Measurements from ENCODE around the gene MLLT6. TPM values are rescaled to one million over a fixed set of nuclear protein-coding genes. Genes with fewer than 3 reads are reported as not detected.

MLLT6 gene
- total and polyA plus RNA-seq, 2 of the 13 experiments (the other 11 are each of a cell fraction or from before 2014, with no cell fraction given), result 50.7 to 69.5 TPM

- no peak for TF ChIP-seq HNF1A (IDR thresholded peaks at IDR 0.05; ENCODE audit: low read depth)
- peak; percentile 31; the same call in 1 of the 2 replicates for TF ChIP-seq HNF1A (CRISPR knock-in tag; IDR thresholded peaks at IDR 0.05; ENCODE audit: borderline replicate concordance)
- no peak for TF ChIP-seq ZNF562 (CRISPR knock-in tag; IDR thresholded peaks at IDR 0.05; ENCODE audit: borderline replicate concordance)
- TF ChIP-seq SALL2 (CRISPR knock-in tag; IDR thresholded peaks at IDR 0.05), result peak; percentile 7; the same call in 1 of the 2 replicates
- 0 out of 2 replicates have a peak, but pooled peaks have one; percentile 29 for TF ChIP-seq SMAD1 (CRISPR knock-in tag; IDR thresholded peaks at IDR 0.05; ENCODE audit: borderline replicate concordance, low read depth)
- no peak for TF ChIP-seq PREB (CRISPR knock-in tag; IDR thresholded peaks at IDR 0.05)
- no peak for TF ChIP-seq ZNF512 (CRISPR knock-in tag; IDR thresholded peaks at IDR 0.05)
- TF ChIP-seq HNRNPLL (IDR thresholded peaks at IDR 0.05; ENCODE audit: low read depth, low read length, poor library complexity, severe bottlenecking), result peak; percentile 57
- TF ChIP-seq SAFB2 (CRISPR knock-in tag; IDR thresholded peaks at IDR 0.05; ENCODE audit: borderline replicate concordance, low read depth), result no peak
- no peak for TF ChIP-seq ADNP (CRISPR knock-in tag; IDR thresholded peaks at IDR 0.05)
- no peak for TF ChIP-seq ZSCAN29 (CRISPR knock-in tag; conservative IDR thresholded peaks at IDR 0.05)
- no peak for TF ChIP-seq ZNF138 (CRISPR knock-in tag; IDR thresholded peaks at IDR 0.05; ENCODE audit: low read depth)
- no peak for TF ChIP-seq DMAP1 (CRISPR knock-in tag; IDR thresholded peaks at IDR 0.05)
- TF ChIP-seq HNRNPK (IDR thresholded peaks at IDR 0.05; ENCODE audit: low read depth, low read length, poor library complexity, severe bottlenecking), result peak; percentile 33
- 0 out of 2 replicates have a peak, but pooled peaks have one; percentile 64 for TF ChIP-seq ZNF124 (CRISPR knock-in tag; IDR thresholded peaks at IDR 0.05)
- no peak for TF ChIP-seq ZBTB4 (CRISPR knock-in tag; IDR thresholded peaks at IDR 0.05; ENCODE audit: borderline replicate concordance)
- no peak for TF ChIP-seq TEF (CRISPR knock-in tag; IDR thresholded peaks at IDR 0.05)
- TF ChIP-seq TAF15 (IDR thresholded peaks at IDR 0.05; ENCODE audit: low read depth, low read length, poor library complexity, severe bottlenecking), result peak; percentile 18
Measured at GRCh38 chr17:38747463-38748148, 42.5 kb downstream of the MLLT6 start (continued).

Measured in HepG2 (cell line).